GM13976 (cell line): ENCODE data around the gene CNGB1.

Source experiments
- DNase-seq: peaks from one replicate; pipeline ENCODE4 v3.0.0; 2012; ENCODE audit warnings: low spot score
- CTCF ChIP-seq: IDR thresholded peaks from 2 replicates; pipeline ENCODE4 v1.5.1; 2012; ENCODE audit warnings: borderline replicate concordance, mild to moderate bottlenecking; ENCODE audit not compliant: insufficient read depth; ENCODE audit errors: extremely low read depth, missing control alignments, control extremely low read depth
- in situ Hi-C: fragments of 300-500 bp; cut with MboI; formaldehyde crosslinking; loops from one replicate; pipeline ENCODE4 v1.12.0; 2022; ENCODE audit warnings: low sequenced_read_pairs, mixed read lengths, inconsistent platforms; ENCODE audit not compliant: unreplicated experiment

Gene CNGB1

GRCh38 chr16:57889522-57889921, 81.4 kb downstream of the CNGB1 start:
- in situ Hi-C loops, result no loop called here
- DNase-seq, result no peak
- no peak for TF ChIP-seq CTCF

- in situ Hi-C loops, result no loop called here
- TF ChIP-seq CTCF, result no peak
- DNase-seq, result no peak
These were observed 81.8 kb downstream of the CNGB1 start for GRCh38 chr16:57889111-57889510.

- no peak for DNase-seq
- TF ChIP-seq CTCF, result no peak
- in situ Hi-C loops, result no loop called here
These were observed 82.8 kb downstream of the CNGB1 start for GRCh38 chr16:57888128-57888527.

GRCh38 chr16:57887711-57888110, 83.2 kb downstream of the CNGB1 start:
- no peak for DNase-seq
- in situ Hi-C loops, result no loop called here
- no peak for TF ChIP-seq CTCF

- DNase-seq, result no peak
- no peak for TF ChIP-seq CTCF
- in situ Hi-C loops, result no loop called here
These were observed 84.5 kb downstream of the CNGB1 start for GRCh38 chr16:57886427-57886826.

- no peak for DNase-seq
- in situ Hi-C loops, result no loop called here
These were observed 86.2 kb downstream of the CNGB1 start for GRCh38 chr16:57884655-57885133.

More at GRCh38 chr16:57884655-57885133, 86.2 kb downstream of the CNGB1 start:
- no peak for TF ChIP-seq CTCF
